GM19193 (cell line): Measurements from ENCODE around the gene RASSF4.

Experiments
- POLR2A ChIP-seq: IDR thresholded peaks from 4 replicates; pipeline ENCODE4 v1.6.1; 2011; ENCODE audit not compliant: insufficient read depth, insufficient read length; ENCODE audit errors: extremely low read depth

The RASSF4 gene

DNA sequence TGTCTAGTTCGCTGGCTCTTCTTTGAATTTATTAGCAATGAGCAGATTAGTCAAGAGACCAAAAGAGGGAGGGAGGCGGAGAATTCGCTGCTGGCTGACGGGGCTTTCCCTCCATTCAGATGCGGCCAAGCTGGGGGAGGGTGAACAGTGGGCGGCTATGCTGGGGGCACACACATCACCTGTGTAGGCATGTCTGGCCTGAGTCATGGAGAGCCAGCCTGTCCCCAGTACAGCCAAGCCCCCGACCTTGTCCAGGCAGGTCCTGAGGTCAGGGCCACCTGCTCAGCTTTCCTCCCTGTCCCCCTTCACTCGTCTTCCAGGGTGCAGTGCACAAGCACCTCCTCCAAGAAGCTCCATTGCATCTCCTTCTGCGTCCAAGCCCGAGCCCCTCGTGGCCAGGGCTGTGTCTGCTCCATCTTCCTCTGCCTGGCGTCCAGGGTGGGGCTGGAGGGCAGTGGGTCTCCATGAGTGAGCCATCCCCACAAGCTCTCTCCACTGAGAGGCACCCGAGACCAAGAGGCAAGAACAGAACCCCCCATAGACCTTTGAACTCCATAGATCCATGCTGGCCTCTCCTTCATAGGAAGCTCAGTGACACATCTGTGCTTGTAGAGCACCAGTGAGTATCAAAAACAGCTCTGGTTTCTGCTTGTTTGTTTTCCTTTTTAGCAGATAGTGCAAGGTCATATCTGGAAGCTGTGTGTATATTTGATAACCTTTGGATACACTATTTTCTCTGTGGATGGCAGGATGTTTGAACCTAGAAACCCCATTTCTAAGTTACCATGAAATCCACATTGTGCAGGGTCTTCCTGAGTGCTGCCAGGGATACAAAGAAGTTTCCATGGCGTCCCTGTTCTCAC, 20.9 kb downstream of the RASSF4 start:
- no peak for TF ChIP-seq POLR2A

DNA sequence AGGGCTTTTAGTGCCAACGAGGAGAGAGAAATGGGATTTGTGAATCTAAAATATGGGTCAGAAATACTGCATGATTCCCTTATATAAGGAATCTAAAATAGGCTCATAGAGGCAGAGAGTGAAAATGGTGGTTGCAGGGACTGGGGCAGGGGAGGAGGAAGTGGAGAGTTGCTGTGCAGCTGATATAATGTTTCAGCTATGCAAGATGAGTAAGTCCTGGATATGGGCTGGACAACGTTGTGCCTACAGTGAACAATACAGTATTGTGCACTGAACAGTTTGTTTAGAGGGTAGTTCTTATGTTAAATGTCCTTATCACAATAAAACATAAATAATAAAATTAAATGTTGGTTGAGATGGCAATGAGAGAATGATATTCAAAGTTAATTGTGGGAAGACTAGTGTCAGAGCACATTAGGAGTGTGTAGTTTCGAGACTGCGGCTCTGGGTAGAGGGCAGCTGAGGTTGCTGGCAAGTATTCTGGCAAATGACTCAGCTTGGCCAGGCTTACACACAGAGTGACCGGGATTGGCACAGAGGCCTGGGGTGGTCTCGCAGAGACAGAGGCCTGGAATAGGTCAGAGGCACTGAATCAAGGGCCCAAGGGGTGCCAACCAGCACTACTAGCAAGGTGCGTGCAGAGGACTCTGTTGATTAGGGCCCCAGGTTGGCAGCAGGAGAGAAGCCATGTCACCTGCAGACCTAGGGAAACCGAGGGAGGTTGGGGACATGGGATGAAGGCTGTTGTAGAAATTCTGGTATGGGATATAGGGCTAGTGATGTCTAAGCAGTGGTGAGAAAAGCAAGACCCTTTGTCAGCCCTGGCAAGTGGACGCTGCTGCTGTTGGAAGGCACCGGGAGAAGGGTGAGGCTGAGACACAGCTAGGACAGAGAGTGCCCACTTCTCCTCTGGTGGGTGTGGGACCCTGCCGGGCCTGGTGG, 21.8 kb downstream of the RASSF4 start:
- TF ChIP-seq POLR2A: no peak

DNA sequence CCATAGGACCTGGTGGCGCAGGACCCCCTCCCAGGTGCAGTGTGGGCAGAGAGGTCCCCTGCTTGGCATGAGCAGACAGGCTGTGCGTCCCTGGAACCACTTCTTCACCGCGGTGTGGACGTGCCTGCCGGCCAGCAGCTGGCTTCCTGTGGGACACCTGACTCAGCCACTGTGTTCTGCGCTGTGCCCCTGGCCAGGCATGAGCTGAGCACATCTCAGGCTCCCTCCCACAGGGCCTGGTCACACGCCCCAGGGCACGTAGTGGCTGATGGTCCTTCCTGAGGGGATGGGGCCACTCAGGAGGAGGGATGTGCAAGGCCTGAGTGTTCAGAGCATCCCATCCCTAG, 22.5 kb downstream of the RASSF4 start:
- TF ChIP-seq POLR2A: no peak

DNA sequence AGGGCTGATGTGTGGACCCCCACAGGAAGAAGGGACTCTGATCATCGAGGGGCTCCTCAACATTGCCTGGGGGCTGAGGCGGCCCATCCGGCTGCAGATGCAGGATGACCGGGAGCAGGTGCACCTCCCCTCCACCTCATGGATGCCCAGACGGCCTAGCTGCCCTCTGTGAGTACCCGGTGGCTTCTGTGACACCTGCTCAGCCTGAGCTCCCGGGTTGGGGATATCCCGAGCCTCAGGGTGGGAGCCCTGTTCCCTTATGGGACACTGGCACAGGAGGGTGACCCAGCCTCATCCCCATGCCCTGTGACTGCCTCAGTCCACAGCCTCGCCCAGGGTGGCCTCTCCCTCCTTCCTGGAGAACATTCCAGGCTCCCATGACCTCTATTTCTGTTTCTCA, 22.9 kb downstream of the RASSF4 start:
- TF ChIP-seq POLR2A: no peak

DNA sequence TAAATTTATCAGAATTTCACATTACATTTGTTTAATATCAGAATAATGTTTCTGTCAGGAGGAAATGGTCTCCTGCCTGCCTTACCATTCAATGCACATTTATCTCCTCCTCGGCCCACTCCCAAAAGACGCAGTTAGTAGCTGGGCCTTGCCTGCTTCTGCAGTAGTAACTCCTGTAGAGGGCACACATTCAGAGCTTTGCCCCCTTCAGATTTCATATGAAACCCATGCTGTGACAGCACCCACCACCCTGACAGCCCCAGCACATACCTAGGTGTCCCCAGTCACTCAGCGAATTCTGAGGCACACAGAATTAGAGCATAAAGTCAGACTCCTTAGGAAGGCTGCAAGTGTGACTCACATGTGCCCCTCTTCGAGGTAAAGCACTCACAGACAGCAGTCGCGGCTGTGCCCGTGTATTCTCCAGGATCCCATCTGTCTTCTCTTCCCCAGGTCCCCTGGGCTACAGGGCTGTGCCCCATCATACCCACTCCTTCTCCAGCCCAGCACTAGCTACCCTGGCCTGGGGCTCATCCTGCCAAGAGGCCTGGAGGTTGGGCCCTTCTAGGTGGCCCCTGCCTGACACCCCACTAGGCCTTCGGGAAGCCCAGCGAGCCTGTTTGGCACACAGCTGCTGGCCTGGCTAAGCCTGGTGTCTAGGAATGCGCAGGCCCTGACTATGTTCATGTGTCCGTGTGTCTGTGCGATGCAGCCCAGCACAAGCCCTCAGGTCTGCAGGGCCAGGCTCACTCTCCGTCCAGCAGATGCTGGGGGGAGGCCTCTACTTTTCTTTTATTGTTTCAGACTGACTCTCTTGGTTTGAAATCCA, 23.7 kb downstream of the RASSF4 start:
- no peak for TF ChIP-seq POLR2A

DNA sequence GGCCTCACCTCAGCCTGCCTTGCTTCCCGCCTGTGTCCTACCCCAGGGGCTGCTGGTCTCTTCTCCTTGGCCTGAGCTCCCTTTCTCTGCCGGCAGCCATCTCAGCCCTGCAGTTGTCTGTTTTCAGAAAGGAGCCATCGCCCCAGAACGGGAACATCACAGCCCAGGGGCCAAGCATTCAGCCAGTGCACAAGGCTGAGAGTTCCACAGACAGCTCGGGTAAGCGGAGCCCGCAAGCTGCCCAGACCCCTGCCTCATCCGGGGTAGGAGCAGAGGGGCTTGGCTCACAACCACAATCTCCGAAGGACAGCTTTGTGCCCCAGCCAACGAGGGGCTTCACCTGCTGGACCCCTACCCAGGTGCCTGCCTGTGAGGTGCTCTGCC, 24.3 kb downstream of the RASSF4 start:
- no peak for TF ChIP-seq POLR2A

DNA sequence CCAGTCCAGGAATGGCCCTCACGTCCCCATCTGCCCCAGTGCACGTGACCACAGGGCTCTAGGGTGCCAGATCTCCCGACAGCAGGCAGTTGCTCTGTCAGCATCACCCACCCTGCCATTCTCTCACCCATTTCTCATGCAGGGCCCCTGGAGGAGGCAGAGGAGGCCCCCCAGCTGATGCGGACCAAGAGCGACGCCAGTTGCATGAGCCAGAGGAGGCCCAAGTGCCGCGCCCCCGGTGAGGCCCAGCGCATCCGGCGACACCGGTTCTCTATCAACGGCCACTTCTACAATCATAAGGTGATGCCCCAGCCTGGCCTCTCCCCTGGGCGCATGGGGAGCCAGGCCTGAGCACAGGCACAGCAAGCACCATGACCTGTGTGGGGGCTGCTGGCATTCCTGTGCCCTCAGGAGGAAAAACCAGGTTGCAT, 25.1 kb downstream of the RASSF4 start:
- no peak for TF ChIP-seq POLR2A

DNA sequence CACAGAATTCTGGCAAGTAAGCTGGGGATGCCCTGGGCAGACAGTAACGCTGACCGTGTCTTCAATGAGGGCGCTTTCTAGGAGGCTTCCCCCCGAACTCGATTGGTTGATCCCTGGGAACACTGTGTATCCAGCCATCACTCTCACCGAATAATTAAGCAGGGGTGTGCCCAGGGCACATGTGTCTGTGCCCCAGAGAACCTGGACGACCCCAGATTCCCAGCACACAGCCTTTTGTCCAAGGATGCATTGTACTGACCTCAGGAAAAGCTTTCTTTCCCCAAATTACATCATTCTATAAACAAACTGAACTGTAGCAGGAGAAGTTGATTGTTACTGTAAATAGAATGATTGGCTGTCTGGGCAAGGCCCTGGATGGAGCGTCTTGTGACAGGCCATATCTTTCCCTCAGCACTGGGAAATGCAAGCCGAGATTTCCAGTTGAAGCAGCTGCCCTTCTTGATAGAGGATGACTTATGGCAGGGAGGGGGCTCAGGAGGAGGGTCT, 25.6 kb downstream of the RASSF4 start:
- no peak for TF ChIP-seq POLR2A

DNA sequence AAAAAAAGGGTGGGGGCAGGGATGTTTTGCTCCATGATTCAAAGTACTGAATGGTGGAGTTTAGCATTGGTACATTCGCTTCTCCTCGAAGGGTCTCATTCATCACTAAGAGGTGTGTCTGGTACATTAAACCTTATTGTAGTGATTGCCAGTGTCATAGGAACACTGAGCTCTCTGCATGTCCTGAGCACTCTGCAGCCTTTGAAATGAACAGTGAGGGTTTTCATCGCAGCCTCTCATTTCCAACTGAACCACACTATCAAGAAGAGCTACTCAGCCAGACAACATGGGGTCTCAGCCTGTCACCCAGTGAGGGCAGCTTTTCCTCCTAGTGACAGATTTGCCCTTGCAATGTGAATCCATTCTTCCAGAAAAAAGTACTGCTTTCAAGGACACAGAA, 26.6 kb downstream of the RASSF4 start:
- TF ChIP-seq POLR2A: no peak

DNA sequence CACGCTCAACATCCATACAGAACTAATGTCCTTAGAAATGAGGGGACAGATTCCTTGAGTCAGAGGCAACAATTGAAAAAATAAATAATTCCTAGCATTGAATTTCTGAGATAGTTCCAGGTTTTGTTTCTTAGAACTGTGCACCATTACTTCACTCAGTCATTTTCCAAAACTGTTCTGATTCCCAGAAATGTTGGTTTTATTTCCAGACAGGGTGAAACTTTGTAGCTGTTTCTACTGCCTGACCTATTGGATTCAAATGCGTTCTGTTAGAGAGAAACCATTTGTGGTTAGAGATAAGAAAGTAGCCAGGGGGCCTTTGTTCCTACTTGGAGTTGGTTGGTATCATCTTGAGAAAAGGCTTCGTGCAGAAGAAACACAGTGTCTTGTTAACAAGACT, 27.1 kb downstream of the RASSF4 start:
- no peak for TF ChIP-seq POLR2A

DNA sequence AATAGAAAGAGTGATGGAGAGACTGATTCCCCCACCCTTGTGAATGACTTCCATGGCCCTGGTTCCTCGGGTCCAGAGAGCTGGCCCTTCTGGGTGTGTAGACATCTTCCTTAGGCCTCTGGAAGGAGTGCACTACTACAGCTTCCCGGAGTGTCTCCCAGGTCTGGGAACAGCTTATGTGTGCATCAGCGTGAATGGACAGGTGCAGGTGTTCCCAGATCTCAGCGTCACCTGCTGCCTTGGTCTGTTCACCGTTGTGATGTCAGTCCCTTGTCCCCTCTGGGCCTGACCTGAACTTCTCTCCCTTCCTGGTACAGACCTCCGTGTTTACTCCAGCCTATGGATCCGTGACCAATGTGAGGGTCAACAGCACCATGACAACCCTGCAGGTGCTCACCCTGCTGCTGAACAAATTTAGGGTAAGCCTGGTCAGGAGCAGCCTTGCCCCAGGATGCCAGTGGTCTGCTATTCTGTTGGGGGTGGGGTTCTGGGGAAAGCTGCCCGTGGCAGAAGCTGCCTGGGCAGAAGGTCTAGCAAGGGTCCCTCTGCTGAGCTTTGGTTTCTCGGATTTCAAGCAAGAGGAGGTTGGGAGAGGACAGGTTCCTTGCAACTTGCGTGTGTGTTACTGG, 29.5 kb downstream of the RASSF4 start:
- no peak for TF ChIP-seq POLR2A

DNA sequence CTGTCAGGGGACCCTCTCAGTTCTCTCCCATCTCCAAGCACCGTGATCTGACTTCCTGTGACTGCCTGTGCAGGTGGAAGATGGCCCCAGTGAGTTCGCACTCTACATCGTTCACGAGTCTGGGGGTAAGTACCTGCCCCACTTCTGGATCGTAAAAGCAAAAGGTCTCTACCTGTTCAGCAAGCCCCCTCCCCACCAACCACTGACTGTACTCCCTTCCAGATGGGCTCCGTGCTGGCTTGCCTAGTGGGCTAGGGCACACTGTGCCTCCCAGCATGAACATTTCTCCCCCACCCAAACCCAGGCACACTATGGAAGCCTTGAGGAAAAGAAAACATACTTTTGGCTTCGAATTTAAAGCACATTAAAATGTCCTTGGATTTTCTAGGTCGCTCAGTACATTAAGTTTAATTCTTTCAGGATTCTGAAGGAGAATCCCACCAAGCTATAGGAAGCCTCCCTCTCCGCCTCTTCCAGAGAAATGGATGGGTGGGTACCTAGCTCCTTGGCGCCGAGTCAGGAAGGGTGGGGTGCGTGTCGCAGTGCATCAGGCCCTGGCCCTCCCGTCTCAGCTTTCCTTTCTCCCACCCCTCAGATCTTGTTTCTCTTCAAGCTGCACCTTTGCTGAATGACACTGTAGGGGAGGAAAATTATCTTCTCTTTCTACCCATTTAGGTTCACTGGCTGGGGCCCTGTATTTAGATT, 30.1 kb downstream of the RASSF4 start:
- TF ChIP-seq POLR2A: no peak

DNA sequence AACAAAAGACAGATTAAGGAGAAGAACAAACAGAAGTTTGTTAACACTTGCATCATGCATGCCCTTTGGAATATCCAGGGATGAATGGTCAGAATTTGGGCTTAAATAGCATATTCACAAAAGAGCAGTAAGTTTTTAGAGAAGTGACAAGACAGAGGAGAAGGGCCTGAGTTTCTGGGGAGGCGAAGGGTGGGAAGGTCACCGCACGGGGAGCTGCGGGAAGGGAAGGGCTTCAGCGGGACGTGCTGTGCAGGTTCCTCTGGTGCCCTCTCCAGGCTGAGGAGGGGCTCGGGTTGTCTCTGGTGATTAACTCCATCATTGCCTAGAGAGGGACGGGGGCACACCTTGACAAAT, 30.7 kb downstream of the RASSF4 start:
- TF ChIP-seq POLR2A: no peak

DNA sequence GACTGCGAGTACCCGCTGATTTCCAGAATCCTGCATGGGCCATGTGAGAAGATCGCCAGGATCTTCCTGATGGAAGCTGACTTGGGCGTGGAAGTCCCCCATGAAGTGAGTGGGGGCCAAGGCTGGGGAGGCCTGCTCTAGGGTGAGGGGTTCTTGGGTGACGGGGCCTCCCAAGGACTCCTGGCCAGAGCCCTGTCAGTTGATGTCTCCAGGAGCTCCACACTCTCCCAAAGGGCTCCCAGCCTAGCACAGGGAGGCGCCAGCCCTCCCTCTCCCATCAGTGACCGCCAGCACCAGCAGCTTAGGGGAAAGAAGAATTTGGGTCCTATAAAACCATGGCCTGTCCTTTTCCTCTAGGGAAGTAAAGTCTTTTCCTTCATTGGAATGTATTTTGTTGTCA, 31.4 kb downstream of the RASSF4 start:
- no peak for TF ChIP-seq POLR2A
